ENCODE measurements around the gene ADCY9. TPM values are rescaled to one million over a fixed set of nuclear protein-coding genes. Genes with fewer than 3 reads are reported as not detected.

Gene ADCY9
- polyA plus RNA-seq, 1 donor from 2014 or later, result 6.3 TPM

DNA sequence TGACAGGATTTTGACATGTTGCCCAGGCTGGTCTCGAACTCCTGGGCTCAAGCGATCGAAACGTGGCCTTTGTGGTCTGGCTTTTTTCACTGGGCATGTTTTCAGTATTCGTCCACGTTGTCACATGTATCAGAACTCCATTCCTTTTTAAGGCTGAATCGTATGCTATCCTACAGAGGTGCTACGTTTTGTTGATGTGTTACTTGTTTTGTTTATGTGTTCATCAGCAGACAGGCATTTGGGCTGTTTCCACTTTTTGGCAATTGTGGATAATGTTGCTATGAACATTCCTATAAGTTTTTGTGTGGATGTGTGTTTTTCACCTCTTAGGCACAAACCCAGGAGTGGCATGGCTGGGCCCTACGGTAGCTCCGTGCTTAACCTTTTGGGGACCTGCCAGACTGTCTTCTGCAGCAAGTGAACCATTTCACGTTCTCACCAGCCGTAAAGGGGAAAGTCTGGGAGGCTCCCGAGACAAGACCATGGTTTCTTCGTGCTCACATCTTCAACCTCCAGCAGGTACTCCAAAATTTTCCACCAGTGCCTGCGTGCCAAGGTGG is 26.9 kb downstream of the ADCY9 start:
- no peak for TF ChIP-seq RAD21 (conservative IDR thresholded peaks at IDR 0.05)
- no peak for TF ChIP-seq SMC3 (conservative IDR thresholded peaks at IDR 0.05; ENCODE audit: poor library complexity)
- TF ChIP-seq, protein P1, sequence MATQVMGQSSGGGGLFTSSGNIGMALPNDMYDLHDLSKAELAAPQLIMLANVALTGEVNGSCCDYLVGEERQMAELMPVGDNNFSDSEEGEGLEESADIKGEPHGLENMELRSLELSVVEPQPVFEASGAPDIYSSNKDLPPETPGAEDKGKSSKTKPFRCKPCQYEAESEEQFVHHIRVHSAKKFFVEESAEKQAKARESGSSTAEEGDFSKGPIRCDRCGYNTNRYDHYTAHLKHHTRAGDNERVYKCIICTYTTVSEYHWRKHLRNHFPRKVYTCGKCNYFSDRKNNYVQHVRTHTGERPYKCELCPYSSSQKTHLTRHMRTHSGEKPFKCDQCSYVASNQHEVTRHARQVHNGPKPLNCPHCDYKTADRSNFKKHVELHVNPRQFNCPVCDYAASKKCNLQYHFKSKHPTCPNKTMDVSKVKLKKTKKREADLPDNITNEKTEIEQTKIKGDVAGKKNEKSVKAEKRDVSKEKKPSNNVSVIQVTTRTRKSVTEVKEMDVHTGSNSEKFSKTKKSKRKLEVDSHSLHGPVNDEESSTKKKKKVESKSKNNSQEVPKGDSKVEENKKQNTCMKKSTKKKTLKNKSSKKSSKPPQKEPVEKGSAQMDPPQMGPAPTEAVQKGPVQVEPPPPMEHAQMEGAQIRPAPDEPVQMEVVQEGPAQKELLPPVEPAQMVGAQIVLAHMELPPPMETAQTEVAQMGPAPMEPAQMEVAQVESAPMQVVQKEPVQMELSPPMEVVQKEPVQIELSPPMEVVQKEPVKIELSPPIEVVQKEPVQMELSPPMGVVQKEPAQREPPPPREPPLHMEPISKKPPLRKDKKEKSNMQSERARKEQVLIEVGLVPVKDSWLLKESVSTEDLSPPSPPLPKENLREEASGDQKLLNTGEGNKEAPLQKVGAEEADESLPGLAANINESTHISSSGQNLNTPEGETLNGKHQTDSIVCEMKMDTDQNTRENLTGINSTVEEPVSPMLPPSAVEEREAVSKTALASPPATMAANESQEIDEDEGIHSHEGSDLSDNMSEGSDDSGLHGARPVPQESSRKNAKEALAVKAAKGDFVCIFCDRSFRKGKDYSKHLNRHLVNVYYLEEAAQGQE (IDR thresholded peaks at IDR 0.05; ENCODE audit: borderline replicate concordance), result no peak
- TF ChIP-seq, protein P2, sequence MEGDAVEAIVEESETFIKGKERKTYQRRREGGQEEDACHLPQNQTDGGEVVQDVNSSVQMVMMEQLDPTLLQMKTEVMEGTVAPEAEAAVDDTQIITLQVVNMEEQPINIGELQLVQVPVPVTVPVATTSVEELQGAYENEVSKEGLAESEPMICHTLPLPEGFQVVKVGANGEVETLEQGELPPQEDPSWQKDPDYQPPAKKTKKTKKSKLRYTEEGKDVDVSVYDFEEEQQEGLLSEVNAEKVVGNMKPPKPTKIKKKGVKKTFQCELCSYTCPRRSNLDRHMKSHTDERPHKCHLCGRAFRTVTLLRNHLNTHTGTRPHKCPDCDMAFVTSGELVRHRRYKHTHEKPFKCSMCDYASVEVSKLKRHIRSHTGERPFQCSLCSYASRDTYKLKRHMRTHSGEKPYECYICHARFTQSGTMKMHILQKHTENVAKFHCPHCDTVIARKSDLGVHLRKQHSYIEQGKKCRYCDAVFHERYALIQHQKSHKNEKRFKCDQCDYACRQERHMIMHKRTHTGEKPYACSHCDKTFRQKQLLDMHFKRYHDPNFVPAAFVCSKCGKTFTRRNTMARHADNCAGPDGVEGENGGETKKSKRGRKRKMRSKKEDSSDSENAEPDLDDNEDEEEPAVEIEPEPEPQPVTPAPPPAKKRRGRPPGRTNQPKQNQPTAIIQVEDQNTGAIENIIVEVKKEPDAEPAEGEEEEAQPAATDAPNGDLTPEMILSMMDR (IDR thresholded peaks at IDR 0.05; ENCODE audit: poor library complexity, severe bottlenecking), result no peak
- no peak for TF ChIP-seq TAF1 (IDR thresholded peaks at IDR 0.05; ENCODE audit: low read depth)
- no peak for TF ChIP-seq EZH2 (IDR thresholded peaks at IDR 0.05; ENCODE audit: borderline replicate concordance, insufficient read depth, low read length, poor library complexity, severe bottlenecking)
- no peaks in the 10 kb centered on the region for H3K36me3 ChIP-seq (ENCODE audit: insufficient read depth, low read length)
- no peak overlapping the region for H3K4me3 ChIP-seq (ENCODE audit: low read length)
- no peak overlapping the region for H3K27ac ChIP-seq (ENCODE audit: low read length)
- H3K9me3 ChIP-seq (ENCODE audit: low read length), result no peaks in the 10 kb centered on the region
- H3F3A ChIP-seq (ENCODE audit: insufficient read depth, low read length, poor library complexity, severe bottlenecking), result no peaks in the 10 kb centered on the region
- H2AFZ ChIP-seq (ENCODE audit: low read depth, low read length), result no peak overlapping the region
- no peaks in the 10 kb centered on the region for H3K27me3 ChIP-seq (ENCODE audit: insufficient read depth, low read depth, low read length)
- no peaks in the 10 kb centered on the region for H4K20me1 ChIP-seq (ENCODE audit: insufficient read depth)
- no peaks in the 10 kb centered on the region for H3K9me2 ChIP-seq (ENCODE audit: insufficient read depth, low read length)
- no peaks in the 10 kb centered on the region for H3K79me2 ChIP-seq (replicated peaks; ENCODE audit: insufficient read depth, low read length)
- no peak overlapping the region for H3K9ac ChIP-seq (ENCODE audit: low read length)
- H3K4me2 ChIP-seq (ENCODE audit: low read length), result no peak overlapping the region

DNA sequence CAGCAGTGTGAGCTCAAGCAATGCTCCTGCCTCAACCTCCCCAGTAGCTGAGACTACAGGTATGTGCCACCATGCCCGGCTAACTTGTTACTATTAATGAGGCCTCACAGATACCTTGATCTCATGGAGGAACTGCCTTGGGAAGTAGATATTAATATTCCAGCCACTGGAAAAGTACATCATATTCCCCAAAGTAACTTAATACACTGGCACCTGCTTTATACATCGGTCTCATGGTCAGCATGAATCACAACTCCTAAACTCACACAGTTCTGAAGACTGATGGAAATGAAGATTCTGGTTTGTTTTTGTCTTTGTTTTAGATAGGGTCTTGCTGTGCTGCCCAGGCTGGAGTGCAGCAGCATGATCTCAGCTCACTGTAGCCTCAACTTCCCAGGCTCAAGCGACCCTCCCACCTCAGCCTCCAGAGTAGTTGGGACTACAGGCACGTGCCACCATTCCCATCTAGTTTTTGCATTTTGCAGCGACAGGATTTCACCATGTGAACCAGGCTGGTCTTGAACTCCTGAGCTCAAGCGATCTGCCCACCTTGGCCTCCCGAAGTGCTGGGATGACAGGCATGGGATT is 28.2 kb downstream of the ADCY9 start:
- Histone ChIP-seq H4K20me1 (ENCODE audit: insufficient read depth) (no peaks in the 10 kb centered on the region), H3K27me3 (ENCODE audit: insufficient read depth, low read depth, low read length) (no peaks in the 10 kb centered on the region), H3K4me2 (ENCODE audit: low read length) (no peak overlapping the region), H3K79me2 (replicated peaks; ENCODE audit: insufficient read depth, low read length) (no peaks in the 10 kb centered on the region), H3F3A (ENCODE audit: insufficient read depth, low read length, poor library complexity, severe bottlenecking) (no peaks in the 10 kb centered on the region), H2AFZ (ENCODE audit: low read depth, low read length) (no peak overlapping the region), H3K27ac (ENCODE audit: low read length) (no peak overlapping the region), H3K9me3 (ENCODE audit: low read length) (no peaks in the 10 kb centered on the region), H3K9me2 (ENCODE audit: insufficient read depth, low read length) (no peaks in the 10 kb centered on the region), H3K4me3 (ENCODE audit: low read length) (no peak overlapping the region), H3K36me3 (ENCODE audit: insufficient read depth, low read length) (no peaks in the 10 kb centered on the region), H3K9ac (ENCODE audit: low read length) (no peak overlapping the region)
- TF ChIP-seq SMC3 (conservative IDR thresholded peaks at IDR 0.05; ENCODE audit: poor library complexity) (no peak), TAF1 (IDR thresholded peaks at IDR 0.05; ENCODE audit: low read depth) (no peak), POLR2AphosphoS5 (IDR thresholded peaks at IDR 0.05) (no peak), MXI1 (conservative IDR thresholded peaks at IDR 0.05; ENCODE audit: poor library complexity, severe bottlenecking) (no peak), EZH2 (IDR thresholded peaks at IDR 0.05; ENCODE audit: borderline replicate concordance, insufficient read depth, low read length, poor library complexity, severe bottlenecking) (no peak), EP300 (conservative IDR thresholded peaks at IDR 0.05; ENCODE audit: poor library complexity, severe bottlenecking) (no peak), RAD21 (conservative IDR thresholded peaks at IDR 0.05) (no peak)
- TF ChIP-seq, protein P2 (IDR thresholded peaks at IDR 0.05; ENCODE audit: poor library complexity, severe bottlenecking), result no peak
- TF ChIP-seq, protein P1 (IDR thresholded peaks at IDR 0.05; ENCODE audit: borderline replicate concordance), result no peak

Measured in neural cell (in vitro differentiated cells).